H9 (cell line): ENCODE data around the gene ALDH1A3. TPM values are rescaled to one million over a fixed set of nuclear protein-coding genes. Genes with fewer than 3 reads are reported as not detected.

Experiments
- DNase-seq: peaks from one replicate; pipeline ENCODE4 v3.0.0-alpha.2; 2017
- H2AFZ ChIP-seq: one replicate; pipeline ENCODE4 v1.6.1; 2013; ENCODE audit warnings: mild to moderate bottlenecking, low read length, control low read depth, moderate library complexity
- H2AK5ac ChIP-seq: 2 replicates; pipeline ENCODE4 v1.6.1; 2013; ENCODE audit warnings: low read length, control low read depth, mixed read lengths; ENCODE audit not compliant: insufficient read length
- H2BK120ac ChIP-seq: one replicate; pipeline ENCODE4 v1.6.1; 2013; ENCODE audit warnings: low read depth, mild to moderate bottlenecking, low read length, control low read depth, inconsistent platforms; ENCODE audit not compliant: poor library complexity, severe bottlenecking
- H2BK12ac ChIP-seq: 2 replicates; pipeline ENCODE4 v1.6.1; 2013; ENCODE audit warnings: low read length, control low read depth, mixed read lengths, low read depth; ENCODE audit not compliant: insufficient read length
- H2BK15ac ChIP-seq: 2 replicates; pipeline ENCODE4 v1.6.1; 2013; ENCODE audit warnings: low read depth, low read length, control low read depth
- H2BK20ac ChIP-seq: one replicate; pipeline ENCODE4 v1.6.1; 2013; ENCODE audit warnings: low read depth, mild to moderate bottlenecking, low read length, control low read depth, inconsistent platforms; ENCODE audit not compliant: poor library complexity, severe bottlenecking
- H2BK5ac ChIP-seq: 2 replicates; pipeline ENCODE4 v1.6.1; 2013; ENCODE audit warnings: low read length, control low read depth, mixed read lengths; ENCODE audit not compliant: insufficient read length
- H3K14ac ChIP-seq: 2 replicates; pipeline ENCODE4 v1.6.1; 2013; ENCODE audit warnings: low read length, control low read depth; ENCODE audit not compliant: insufficient read depth
- H3K18ac ChIP-seq: 2 replicates; pipeline ENCODE4 v1.6.1; 2013; ENCODE audit warnings: low read depth, mild to moderate bottlenecking, mixed read lengths, low read length, control low read depth; ENCODE audit not compliant: insufficient read length
- H3K23ac ChIP-seq: 2 replicates; pipeline ENCODE4 v1.6.1; 2013; ENCODE audit warnings: low read length, control low read depth, mixed read lengths, low read depth; ENCODE audit not compliant: insufficient read length
- H3K23me2 ChIP-seq: 2 replicates; pipeline ENCODE4 v1.6.1; 2013; ENCODE audit warnings: low read depth, mild to moderate bottlenecking, mixed read lengths, low read length, control low read depth; ENCODE audit not compliant: insufficient read length, poor library complexity, severe bottlenecking
- H3K27ac ChIP-seq: 2 replicates; pipeline ENCODE4 v1.5.1; 2013; ENCODE audit warnings: low read length, control low read depth, mixed read lengths, low read depth; ENCODE audit not compliant: insufficient read length
- H3K27me3 ChIP-seq: 2 replicates; pipeline ENCODE4 v1.6.1; 2013; ENCODE audit warnings: low read length, control low read depth, inconsistent platforms; ENCODE audit not compliant: insufficient read depth
- H3K4ac ChIP-seq: 2 replicates; pipeline ENCODE4 v1.6.1; 2013; ENCODE audit warnings: low read depth, mild to moderate bottlenecking, control low read depth, inconsistent platforms, low read length, moderate library complexity
- H3K4me1 ChIP-seq: 2 replicates; pipeline ENCODE4 v1.6.1; 2013; ENCODE audit warnings: low read length, control low read depth, inconsistent platforms; ENCODE audit not compliant: insufficient read depth
- H3K4me2 ChIP-seq: 2 replicates; pipeline ENCODE4 v1.6.1; 2013; ENCODE audit warnings: low read length, control low read depth, mixed read lengths; ENCODE audit not compliant: insufficient read length, insufficient read depth
- H3K56ac ChIP-seq: 2 replicates; pipeline ENCODE4 v1.6.1; 2013; ENCODE audit warnings: low read depth, mild to moderate bottlenecking, mixed read lengths, low read length, control low read depth; ENCODE audit not compliant: insufficient read length
- H3K79me1 ChIP-seq: 2 replicates; pipeline ENCODE4 v1.6.1; 2013; ENCODE audit warnings: low read depth, mild to moderate bottlenecking, moderate library complexity, low read length, control low read depth, inconsistent platforms; ENCODE audit not compliant: insufficient read depth, poor library complexity, severe bottlenecking
- H3K79me2 ChIP-seq: 2 replicates; pipeline ENCODE4 v1.6.1; 2013; ENCODE audit warnings: low read length, control low read depth, inconsistent platforms; ENCODE audit not compliant: insufficient read depth
- H3K9ac ChIP-seq: 2 replicates; pipeline ENCODE4 v1.6.1; 2013; ENCODE audit warnings: low read length, control low read depth, mixed read lengths; ENCODE audit not compliant: insufficient read length; ENCODE audit errors: extremely low read depth
- H3K9me3 ChIP-seq: one replicate; pipeline ENCODE4 v1.6.1; 2013; ENCODE audit warnings: low read depth, low read length, inconsistent platforms; ENCODE audit not compliant: control insufficient read depth
- H3T11ph ChIP-seq: one replicate; pipeline ENCODE4 v1.6.1; 2013; ENCODE audit warnings: mild to moderate bottlenecking, low read length, control low read depth, inconsistent platforms
- H4K20me1 ChIP-seq: one replicate; pipeline ENCODE4 v1.6.1; 2013; ENCODE audit not compliant: control insufficient read depth, insufficient read length, insufficient read depth
- H4K5ac ChIP-seq: 2 replicates; pipeline ENCODE4 v1.6.1; 2013; ENCODE audit warnings: low read depth, mild to moderate bottlenecking, mixed read lengths, low read length, control low read depth; ENCODE audit not compliant: insufficient read length
- H4K8ac ChIP-seq: replicated peaks from 2 replicates; pipeline ENCODE4 v1.6.1; 2013; ENCODE audit warnings: low read length, control low read depth, mixed read lengths, low read depth; ENCODE audit not compliant: insufficient read length
- H4K91ac ChIP-seq: 2 replicates; pipeline ENCODE4 v1.6.1; 2013; ENCODE audit warnings: low read depth, mild to moderate bottlenecking, moderate library complexity, mixed read lengths, low read length, control low read depth; ENCODE audit not compliant: insufficient read length
- H3K27ac Mint-ChIP-seq, 3 experiments: 2 replicates in 2 of 3; 3 replicates in 1 of 3; pipeline ENCODE4 v1.8.0; 2020 to 2021; ENCODE audit warnings: mixed read lengths in 3 of 3, mild to moderate bottlenecking in 1 of 3, moderate library complexity in 1 of 3
- H3K27me3 Mint-ChIP-seq: 2 replicates; pipeline ENCODE4 v1.8.0; 2021; ENCODE audit warnings: low read depth, mild to moderate bottlenecking, moderate library complexity, mixed read lengths
- H3K36me3 Mint-ChIP-seq, 3 experiments: 2 replicates in 2 of 3; 3 replicates in 1 of 3; pipeline ENCODE4 v1.8.0; 2020 to 2021; ENCODE audit warnings: low read depth in 3 of 3, mixed read lengths in 3 of 3; ENCODE audit not compliant: insufficient read depth in 1 of 3
- H3K4me1 Mint-ChIP-seq, 2 experiments: 2 replicates each; pipeline ENCODE4 v1.8.0; 2020; ENCODE audit warnings: mixed read lengths in 2 of 2
- H3K4me3 Mint-ChIP-seq, 2 experiments: 2 replicates in 1 of 2; 3 replicates in 1 of 2; pipeline ENCODE4 v1.8.0; 2020 to 2021; ENCODE audit warnings: mild to moderate bottlenecking in 2 of 2, mixed read lengths in 2 of 2, moderate library complexity in 1 of 2
- H3K9me3 Mint-ChIP-seq, 2 experiments: 2 replicates in 1 of 2; 3 replicates in 1 of 2; pipeline ENCODE4 v1.8.0; 2020; ENCODE audit warnings: mild to moderate bottlenecking in 2 of 2, mixed read lengths in 2 of 2, moderate library complexity in 1 of 2
- WGBS: extraction: QIAGEN DNeasy Blood & Tissue Kit; methylation state at CpG from one replicate; pipeline ENCODE4 v1.1.7; 2013; ENCODE audit warnings: missing lambda C conversion rate, low lambda C conversion rate, mixed read lengths; ENCODE audit not compliant: insufficient read length; ENCODE audit errors: extremely low coverage; 5-methylcytosine and 5-hydroxymethylcytosine counted together
- total RNA-seq: library from RNA; stranded (reverse); gene quantifications from 2 replicates; pipeline ENCODE4 v1.2.1, GENCODE V29; 2021
- TF ChIP-seq, protein P1 (sequence below): fragments of 200-600 bp; sonication (generic); conservative IDR thresholded peaks from 3 replicates; pipeline ENCODE4 v1.8.0; 2021; ENCODE audit warnings: antibody characterized with exemption, mild to moderate bottlenecking

Gene ALDH1A3
- total RNA-seq, 1 experiment from 2014 or later: 9.2 TPM

DNA sequence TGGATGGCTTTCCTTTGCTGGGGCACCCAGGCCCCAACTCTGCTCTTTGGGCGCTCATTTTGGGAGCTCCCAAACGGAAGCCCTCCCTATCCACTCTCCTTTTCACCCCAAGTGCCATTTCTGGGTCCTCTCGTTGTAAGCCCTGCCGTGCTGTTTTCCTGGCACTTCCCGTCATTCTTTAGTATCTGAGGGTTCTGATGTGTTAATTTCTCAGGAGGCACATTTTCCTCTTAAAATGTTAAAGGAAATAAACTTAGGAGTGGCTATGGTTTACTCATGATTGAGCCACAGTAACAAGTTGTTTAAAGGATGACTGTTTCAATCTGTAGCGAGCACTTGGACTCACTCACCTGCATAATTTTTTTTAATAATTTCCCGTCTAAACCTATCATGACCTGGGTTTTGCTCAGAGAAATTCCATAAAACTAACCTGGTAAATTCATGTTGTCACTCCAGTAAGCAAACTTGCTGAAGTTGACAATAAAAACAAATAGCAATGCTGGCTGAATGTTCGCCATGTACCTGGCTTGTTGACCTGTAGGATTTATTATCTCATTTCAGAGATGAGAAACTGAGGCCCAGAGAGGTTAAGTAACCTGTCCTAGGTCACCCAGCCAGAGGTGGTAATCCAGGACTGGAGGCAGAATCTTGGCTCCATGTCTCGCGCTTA lies 10.6 kb downstream of the ALDH1A3 start:
- Histone ChIP-seq H3K14ac (no peak overlapping the region), H2BK120ac (no peak overlapping the region), H2BK5ac (no peak overlapping the region), H3K4me1 (no peaks in the 10 kb centered on the region), H4K91ac (no peak overlapping the region), H3K79me2 (no peaks in the 10 kb centered on the region), H3T11ph (no peak overlapping the region), H3K9ac (no peak overlapping the region), H4K5ac (no peak overlapping the region), H3K56ac (no peak overlapping the region), H4K8ac (no peak overlapping the region), H3K27ac (no peak overlapping the region), H3K23me2 (no peaks in the 10 kb centered on the region), H3K9me3 (no peaks in the 10 kb centered on the region), H2AK5ac (no peak overlapping the region), H2AFZ (no peak overlapping the region), H3K18ac (no peak overlapping the region), H2BK20ac (no peak overlapping the region), H3K23ac (no peak overlapping the region), H3K4me2 (no peak overlapping the region), H2BK12ac (no peak overlapping the region), H2BK15ac (no peak overlapping the region), H3K27me3 (no peaks in the 10 kb centered on the region), H3K79me1 (no peaks in the 10 kb centered on the region), H4K20me1 (no peaks in the 10 kb centered on the region), H3K4ac (no peak overlapping the region)
- Mint-ChIP-seq H3K4me3 (no peak overlapping the region), H3K4me1 (peaks cover 14 to 24% of the 10 kb centered on the region in 2 experiments), H3K36me3 (peaks cover 0 to 5% (median 0%) of the 10 kb centered on the region in 3 experiments; a peak in 2 of 7 replicates), H3K27ac (no peak overlapping the region), H3K27me3 (no peaks in the 10 kb centered on the region; the same call in none of the 2 replicates), H3K9me3 (no peaks in the 10 kb centered on the region)
- no peak for DNase-seq
- WGBS: no CpG with 5 or more reads among the region's 10 CpGs
- TF ChIP-seq, protein P1, sequence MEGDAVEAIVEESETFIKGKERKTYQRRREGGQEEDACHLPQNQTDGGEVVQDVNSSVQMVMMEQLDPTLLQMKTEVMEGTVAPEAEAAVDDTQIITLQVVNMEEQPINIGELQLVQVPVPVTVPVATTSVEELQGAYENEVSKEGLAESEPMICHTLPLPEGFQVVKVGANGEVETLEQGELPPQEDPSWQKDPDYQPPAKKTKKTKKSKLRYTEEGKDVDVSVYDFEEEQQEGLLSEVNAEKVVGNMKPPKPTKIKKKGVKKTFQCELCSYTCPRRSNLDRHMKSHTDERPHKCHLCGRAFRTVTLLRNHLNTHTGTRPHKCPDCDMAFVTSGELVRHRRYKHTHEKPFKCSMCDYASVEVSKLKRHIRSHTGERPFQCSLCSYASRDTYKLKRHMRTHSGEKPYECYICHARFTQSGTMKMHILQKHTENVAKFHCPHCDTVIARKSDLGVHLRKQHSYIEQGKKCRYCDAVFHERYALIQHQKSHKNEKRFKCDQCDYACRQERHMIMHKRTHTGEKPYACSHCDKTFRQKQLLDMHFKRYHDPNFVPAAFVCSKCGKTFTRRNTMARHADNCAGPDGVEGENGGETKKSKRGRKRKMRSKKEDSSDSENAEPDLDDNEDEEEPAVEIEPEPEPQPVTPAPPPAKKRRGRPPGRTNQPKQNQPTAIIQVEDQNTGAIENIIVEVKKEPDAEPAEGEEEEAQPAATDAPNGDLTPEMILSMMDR: no peak
